GM13977 (cell line): Measurements from ENCODE around the gene CLIC3.

ENCODE experiments used
- DNase-seq: peaks from one replicate; pipeline ENCODE4 v3.0.0; 2012; ENCODE audit warnings: low spot score
- in situ Hi-C: fragments of 300-500 bp; cut with MboI; formaldehyde crosslinking; loops from one replicate; pipeline ENCODE4 v1.12.0; 2022; ENCODE audit warnings: low sequenced_read_pairs, low pct_unique_long_range_greater_than_20kb, mixed read lengths, inconsistent platforms; ENCODE audit not compliant: unreplicated experiment
- TF ChIP-seq, protein P1 (sequence below): IDR thresholded peaks from 2 replicates; pipeline ENCODE4 v1.5.1; 2012; ENCODE audit warnings: mild to moderate bottlenecking, control low read depth; ENCODE audit not compliant: insufficient read depth; ENCODE audit errors: extremely low read depth, missing control alignments

CLIC3 gene

GRCh38 chr9:136988872-136989271, 7.5 kb downstream of the CLIC3 start:
- no peak for DNase-seq
- TF ChIP-seq, protein P1, sequence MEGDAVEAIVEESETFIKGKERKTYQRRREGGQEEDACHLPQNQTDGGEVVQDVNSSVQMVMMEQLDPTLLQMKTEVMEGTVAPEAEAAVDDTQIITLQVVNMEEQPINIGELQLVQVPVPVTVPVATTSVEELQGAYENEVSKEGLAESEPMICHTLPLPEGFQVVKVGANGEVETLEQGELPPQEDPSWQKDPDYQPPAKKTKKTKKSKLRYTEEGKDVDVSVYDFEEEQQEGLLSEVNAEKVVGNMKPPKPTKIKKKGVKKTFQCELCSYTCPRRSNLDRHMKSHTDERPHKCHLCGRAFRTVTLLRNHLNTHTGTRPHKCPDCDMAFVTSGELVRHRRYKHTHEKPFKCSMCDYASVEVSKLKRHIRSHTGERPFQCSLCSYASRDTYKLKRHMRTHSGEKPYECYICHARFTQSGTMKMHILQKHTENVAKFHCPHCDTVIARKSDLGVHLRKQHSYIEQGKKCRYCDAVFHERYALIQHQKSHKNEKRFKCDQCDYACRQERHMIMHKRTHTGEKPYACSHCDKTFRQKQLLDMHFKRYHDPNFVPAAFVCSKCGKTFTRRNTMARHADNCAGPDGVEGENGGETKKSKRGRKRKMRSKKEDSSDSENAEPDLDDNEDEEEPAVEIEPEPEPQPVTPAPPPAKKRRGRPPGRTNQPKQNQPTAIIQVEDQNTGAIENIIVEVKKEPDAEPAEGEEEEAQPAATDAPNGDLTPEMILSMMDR = no peak
- in situ Hi-C loops = no loop called here

DNA sequence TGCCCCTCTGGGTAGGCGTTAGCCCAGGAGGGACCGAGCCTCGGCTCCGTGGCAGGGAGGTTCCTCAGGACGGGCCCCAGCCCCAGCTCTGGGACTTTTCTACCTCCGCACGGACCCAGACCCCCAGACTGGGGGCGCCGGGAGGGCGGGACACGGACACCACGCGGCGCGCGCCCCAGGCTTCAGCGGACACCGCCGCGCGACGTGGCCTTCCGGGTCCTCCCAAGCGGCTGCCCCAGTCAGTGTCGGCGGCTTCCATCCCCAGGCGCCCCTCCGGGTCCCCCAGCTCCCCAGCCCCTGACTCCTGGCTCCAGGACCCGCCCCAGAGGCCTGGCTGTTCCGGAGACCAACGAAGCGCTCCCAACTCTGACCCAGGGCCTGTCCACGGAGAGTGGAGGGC, 10.5 kb downstream of the CLIC3 start:
- no peak for DNase-seq
- TF ChIP-seq, protein P1 = no peak
- in situ Hi-C loops = no loop called here

- TF ChIP-seq, protein P1 = no peak
- DNase-seq = no peak
- in situ Hi-C loops = no loop called here
Measured at GRCh38 chr9:136985027-136985602, 11.3 kb downstream of the CLIC3 start.

GRCh38 chr9:136984464-136985026, 11.8 kb downstream of the CLIC3 start:
- no peak for DNase-seq
- in situ Hi-C loops = no loop called here

GRCh38 chr9:136983656-136984314, 12.6 kb downstream of the CLIC3 start:
- no peak for DNase-seq
- in situ Hi-C loops = no loop called here
- TF ChIP-seq, protein P1 = no peak

More at GRCh38 chr9:136984464-136985026, 11.8 kb downstream of the CLIC3 start:
- TF ChIP-seq, protein P1 = no peak

GRCh38 chr9:136983167-136983566, 13.2 kb downstream of the CLIC3 start:
- DNase-seq = no peak
- in situ Hi-C loops = no loop called here
- TF ChIP-seq, protein P1 = no peak
